A549 (cell line): ENCODE measurements around the gene RSRC2.

Experiments
- BHLHE40 ChIP-seq: IDR thresholded peaks from 2 replicates; pipeline ENCODE4 v1.6.1; 2012; ENCODE audit warnings: low read depth, low read length, inconsistent platforms
- CTCF ChIP-seq: fragments of >200 bp; sonication (Bioruptor Twin); formaldehyde crosslinking; IDR thresholded peaks from 3 replicates; pipeline ENCODE4 v1.5.1; 2016
- EP300 ChIP-seq, 2 experiments: fragments of >200 bp; sonication (Bioruptor Twin); formaldehyde crosslinking; IDR thresholded peaks; 2 replicates in 1 of 2; 3 replicates in 1 of 2; pipeline ENCODE4 v1.6.1; 2016 to 2017
- HDAC2 ChIP-seq: fragments of 200-600 bp; sonication (generic); IDR thresholded peaks from 2 replicates; pipeline ENCODE4 v1.6.1; 2016
- USF2 ChIP-seq: fragments of 450-650 bp; IDR thresholded peaks from 2 replicates; pipeline ENCODE4 v1.6.1; 2014; ENCODE audit warnings: antibody characterized with exemption

GRCh38 chr12:122516544-122517361 lies 10.0 kb downstream of the RSRC2 start:
- TF ChIP-seq BHLHE40 (no peak), CTCF (no peak), USF2 (no peak), HDAC2 (no peak), EP300 (IDR thresholded peaks at IDR 0.05) (no peak)
